Measurements from ENCODE around the gene MYRIP.
"Not testable (repeated sequence)": the region's sequence is repeated elsewhere in the genome, so short reads cannot be mapped to it uniquely, and the experiment has no call there.

Gene MYRIP

GRCh38 chr3:40120067-40120692 lies 310.8 kb downstream of the MYRIP start:
- no peaks in the 10 kb centered on the region for H3K9me3 ChIP-seq (ENCODE audit: low read depth, low read length)
- H3K27ac ChIP-seq, result no peak overlapping the region
- TF ChIP-seq FOXP2 (optimal IDR thresholded peaks at IDR 0.05; ENCODE audit: control extremely low read depth, extremely low read length, insufficient read depth) (no peak), EZH2 (IDR thresholded peaks at IDR 0.05) (no peak), POLR2AphosphoS5 (IDR thresholded peaks at IDR 0.05; ENCODE audit: borderline replicate concordance, low read depth, low read length) (no peak)
- no peak for DNase-seq (ENCODE audit: low read depth, low spot score)
- no peak overlapping the region for H3K4me3 ChIP-seq
- H3K9ac ChIP-seq (ENCODE audit: insufficient read length), result no peak overlapping the region
- no peaks in the 10 kb centered on the region for H3K36me3 ChIP-seq (ENCODE audit: insufficient read depth, low read length)

- no peak for DNase-seq (ENCODE audit: low read depth, low spot score)
- no peak for TF ChIP-seq EZH2 (IDR thresholded peaks at IDR 0.05)
- TF ChIP-seq POLR2AphosphoS5 (IDR thresholded peaks at IDR 0.05; ENCODE audit: borderline replicate concordance, low read depth, low read length), result no peak
- no peak for TF ChIP-seq FOXP2 (optimal IDR thresholded peaks at IDR 0.05; ENCODE audit: control extremely low read depth, extremely low read length, insufficient read depth)
- H3K36me3 ChIP-seq (ENCODE audit: insufficient read depth, low read length), result no peaks in the 10 kb centered on the region
- H3K9me3 ChIP-seq (ENCODE audit: low read depth, low read length), result no peaks in the 10 kb centered on the region
- H3K27ac ChIP-seq, result no peak overlapping the region
- no peak overlapping the region for H3K4me3 ChIP-seq
- no peak overlapping the region for H3K9ac ChIP-seq (ENCODE audit: insufficient read length)
These were observed 311.4 kb downstream of the MYRIP start for GRCh38 chr3:40120806-40121205.

GRCh38 chr3:40124918-40125317 lies 315.5 kb downstream of the MYRIP start:
- TF ChIP-seq EZH2 (IDR thresholded peaks at IDR 0.05) (no peak), FOXP2 (optimal IDR thresholded peaks at IDR 0.05; ENCODE audit: control extremely low read depth, extremely low read length, insufficient read depth) (no peak), POLR2AphosphoS5 (IDR thresholded peaks at IDR 0.05; ENCODE audit: borderline replicate concordance, low read depth, low read length) (no peak)
- H3K27ac ChIP-seq, result no peak overlapping the region
- no peak overlapping the region for H3K4me3 ChIP-seq
- no peak for DNase-seq (ENCODE audit: low read depth, low spot score)
- no peaks in the 10 kb centered on the region for H3K36me3 ChIP-seq (ENCODE audit: insufficient read depth, low read length)
- H3K9ac ChIP-seq (ENCODE audit: insufficient read length), result no peak overlapping the region
- no peaks in the 10 kb centered on the region for H3K9me3 ChIP-seq (ENCODE audit: low read depth, low read length)

- Histone ChIP-seq H3K9me3 (ENCODE audit: low read depth, low read length) (no peaks in the 10 kb centered on the region), H3K4me3 (no peak overlapping the region), H3K36me3 (ENCODE audit: insufficient read depth, low read length) (no peaks in the 10 kb centered on the region), H3K9ac (ENCODE audit: insufficient read length) (no peak overlapping the region), H3K27ac (no peak overlapping the region)
- DNase-seq (ENCODE audit: low read depth, low spot score), result no peak
- no peak for TF ChIP-seq POLR2AphosphoS5 (IDR thresholded peaks at IDR 0.05; ENCODE audit: borderline replicate concordance, low read depth, low read length)
- no peak for TF ChIP-seq FOXP2 (optimal IDR thresholded peaks at IDR 0.05; ENCODE audit: control extremely low read depth, extremely low read length, insufficient read depth)
- no peak for TF ChIP-seq EZH2 (IDR thresholded peaks at IDR 0.05)
These were observed 318.8 kb downstream of the MYRIP start for GRCh38 chr3:40128166-40128565.

- Histone ChIP-seq H3K9me3 (ENCODE audit: low read depth, low read length) (no peaks in the 10 kb centered on the region), H3K4me3 (no peak overlapping the region), H3K36me3 (ENCODE audit: insufficient read depth, low read length) (no peaks in the 10 kb centered on the region), H3K9ac (ENCODE audit: insufficient read length) (no peak overlapping the region), H3K27ac (no peak overlapping the region)
- DNase-seq (ENCODE audit: low read depth, low spot score), result no peak
- no peak for TF ChIP-seq POLR2AphosphoS5 (IDR thresholded peaks at IDR 0.05; ENCODE audit: borderline replicate concordance, low read depth, low read length)
- no peak for TF ChIP-seq FOXP2 (optimal IDR thresholded peaks at IDR 0.05; ENCODE audit: control extremely low read depth, extremely low read length, insufficient read depth)
- TF ChIP-seq EZH2 (IDR thresholded peaks at IDR 0.05), result no peak
These were observed 320.1 kb downstream of the MYRIP start for GRCh38 chr3:40129510-40129909.

GRCh38 chr3:40129981-40130380 lies 320.6 kb downstream of the MYRIP start:
- Histone ChIP-seq H3K4me3 (no peak overlapping the region), H3K9me3 (ENCODE audit: low read depth, low read length) (no peaks in the 10 kb centered on the region), H3K36me3 (ENCODE audit: insufficient read depth, low read length) (no peaks in the 10 kb centered on the region), H3K27ac (no peak overlapping the region), H3K9ac (ENCODE audit: insufficient read length) (no peak overlapping the region)
- no peak for DNase-seq (ENCODE audit: low read depth, low spot score)
- TF ChIP-seq EZH2 (IDR thresholded peaks at IDR 0.05) (no peak), POLR2AphosphoS5 (IDR thresholded peaks at IDR 0.05; ENCODE audit: borderline replicate concordance, low read depth, low read length) (no peak), FOXP2 (optimal IDR thresholded peaks at IDR 0.05; ENCODE audit: control extremely low read depth, extremely low read length, insufficient read depth) (no peak)

- Histone ChIP-seq H3K36me3 (ENCODE audit: insufficient read depth, low read length) (no peaks in the 10 kb centered on the region), H3K27ac (no peak overlapping the region), H3K9me3 (ENCODE audit: low read depth, low read length) (no peaks in the 10 kb centered on the region), H3K9ac (ENCODE audit: insufficient read length) (no peak overlapping the region), H3K4me3 (no peak overlapping the region)
- TF ChIP-seq EZH2 (IDR thresholded peaks at IDR 0.05) (no peak), FOXP2 (optimal IDR thresholded peaks at IDR 0.05; ENCODE audit: control extremely low read depth, extremely low read length, insufficient read depth) (no peak), POLR2AphosphoS5 (IDR thresholded peaks at IDR 0.05; ENCODE audit: borderline replicate concordance, low read depth, low read length) (no peak)
- DNase-seq (ENCODE audit: low read depth, low spot score), result no peak
These were observed 321.3 kb downstream of the MYRIP start for GRCh38 chr3:40130721-40131120.

GRCh38 chr3:40133886-40134575 lies 324.6 kb downstream of the MYRIP start:
- not testable (repeated sequence) for H3K9me3 ChIP-seq (ENCODE audit: low read depth, low read length); H3K9ac ChIP-seq (ENCODE audit: insufficient read length); H3K36me3 ChIP-seq (ENCODE audit: insufficient read depth, low read length); H3K27ac ChIP-seq; DNase-seq (ENCODE audit: low read depth, low spot score); H3K4me3 ChIP-seq
